RPMI7951 (cell line): Measurements from ENCODE around the gene TDP1. TPM values are rescaled to one million over a fixed set of nuclear protein-coding genes. Genes with fewer than 3 reads are reported as not detected.
A peak's percentile ranks its signal among the peaks of the same experiment; 100 is the strongest.

Source experiments
- DNase-seq: peaks from one replicate; pipeline ENCODE4 v3.0.0-alpha.2; 2012; ENCODE audit warnings: low read depth
- total RNA-seq: library from RNA; depleted of rRNA; stranded (reverse); fragments of >200 nt; shearing (Covaris generic); gene quantifications from 2 replicates; pipeline ENCODE4 v1.2.3, GENCODE V29; 2014; rRNA removed

Gene TDP1
- 41.2 and 48.7 TPM in 2 replicates for total RNA-seq

DNA sequence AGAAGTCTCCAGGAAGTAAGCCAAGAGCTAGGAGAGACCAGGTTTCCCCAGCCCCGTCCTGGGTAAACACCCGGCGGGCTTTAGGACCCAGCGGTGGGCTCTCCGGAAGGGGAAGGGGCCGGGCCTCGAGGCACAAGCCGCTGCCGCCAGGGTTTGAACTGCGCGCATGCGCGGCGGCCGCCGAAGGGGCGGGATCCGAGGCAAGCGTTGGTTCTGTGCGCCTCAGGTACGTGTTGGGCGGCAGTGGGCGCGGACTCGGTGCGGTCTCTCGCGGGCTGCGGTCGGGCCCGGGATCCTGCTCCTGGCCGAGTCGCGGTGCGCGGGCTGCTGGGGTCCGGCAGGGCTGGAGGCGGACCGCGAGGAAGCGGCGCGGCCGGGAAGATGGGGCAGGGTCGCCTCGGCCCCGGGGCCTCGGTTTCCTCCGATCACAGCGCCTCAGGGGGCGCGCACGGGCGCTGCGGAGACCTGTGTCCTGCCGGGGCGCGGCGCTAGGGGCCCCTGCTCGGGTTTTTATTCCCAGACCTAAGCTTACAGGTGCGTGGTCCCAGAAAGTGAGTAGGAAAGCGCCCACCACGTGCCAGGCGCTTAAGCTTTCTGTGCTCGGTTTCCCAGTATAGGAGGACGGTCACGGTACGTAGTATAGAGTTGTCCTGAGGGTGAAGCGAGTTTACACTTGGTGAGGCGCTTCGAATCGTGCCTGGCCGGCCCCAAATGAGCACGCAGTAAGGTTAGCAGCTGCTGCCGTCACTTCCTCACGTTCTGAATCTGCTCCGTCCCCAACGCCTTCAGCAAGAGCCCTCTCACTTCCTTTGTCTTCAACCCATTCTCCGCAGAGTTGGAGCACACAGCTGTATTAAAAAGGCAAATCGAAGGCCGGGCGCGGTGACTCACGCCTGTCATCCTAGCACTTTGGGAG, at the start of gene TDP1:
TSS of gene TDP1 (plus strand) at position 183 of the 916 bp plus-strand sequence. CDS start 7,188 bp downstream, outside the sequence.
- peak; percentile 93 for DNase-seq

DNA sequence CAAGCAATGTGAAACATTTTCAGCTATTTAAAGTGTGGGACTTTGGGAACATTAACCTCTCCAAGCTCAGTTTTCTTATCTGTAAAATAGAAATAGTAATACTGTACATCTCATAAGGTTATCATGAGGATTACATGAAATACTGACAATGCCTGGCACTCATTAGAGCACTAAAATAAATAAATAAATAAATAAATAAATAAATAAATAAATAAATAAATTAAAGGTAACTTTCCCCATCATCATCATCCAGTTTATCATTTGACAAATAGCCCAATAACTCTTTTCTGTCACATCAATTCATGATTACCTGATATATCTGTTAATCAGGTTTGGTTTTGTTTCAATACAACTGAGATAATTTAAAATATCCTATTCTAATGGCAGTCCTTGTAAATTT, 49.7 kb upstream of the TDP1 start:
- DNase-seq: no peak

DNA sequence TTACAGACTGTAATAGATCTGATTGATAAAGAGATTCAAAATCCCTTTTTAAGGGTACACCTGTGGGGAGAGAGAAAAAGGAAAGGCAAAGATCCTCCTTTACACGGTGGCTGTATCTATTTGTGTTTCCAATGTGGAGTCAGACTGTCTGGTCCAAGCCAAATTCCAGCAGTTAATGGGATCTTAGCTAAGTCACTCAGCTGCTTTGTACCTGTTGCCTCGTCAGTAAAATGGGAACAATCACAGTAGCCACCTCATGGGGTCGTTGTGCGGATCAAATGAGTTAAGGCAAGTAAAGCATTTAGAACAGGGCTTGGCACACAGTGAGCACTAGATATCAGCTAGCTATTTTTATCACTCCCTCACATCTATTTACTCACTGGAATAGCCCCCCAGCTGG, 48.1 kb upstream of the TDP1 start:
- no peak for DNase-seq

DNA sequence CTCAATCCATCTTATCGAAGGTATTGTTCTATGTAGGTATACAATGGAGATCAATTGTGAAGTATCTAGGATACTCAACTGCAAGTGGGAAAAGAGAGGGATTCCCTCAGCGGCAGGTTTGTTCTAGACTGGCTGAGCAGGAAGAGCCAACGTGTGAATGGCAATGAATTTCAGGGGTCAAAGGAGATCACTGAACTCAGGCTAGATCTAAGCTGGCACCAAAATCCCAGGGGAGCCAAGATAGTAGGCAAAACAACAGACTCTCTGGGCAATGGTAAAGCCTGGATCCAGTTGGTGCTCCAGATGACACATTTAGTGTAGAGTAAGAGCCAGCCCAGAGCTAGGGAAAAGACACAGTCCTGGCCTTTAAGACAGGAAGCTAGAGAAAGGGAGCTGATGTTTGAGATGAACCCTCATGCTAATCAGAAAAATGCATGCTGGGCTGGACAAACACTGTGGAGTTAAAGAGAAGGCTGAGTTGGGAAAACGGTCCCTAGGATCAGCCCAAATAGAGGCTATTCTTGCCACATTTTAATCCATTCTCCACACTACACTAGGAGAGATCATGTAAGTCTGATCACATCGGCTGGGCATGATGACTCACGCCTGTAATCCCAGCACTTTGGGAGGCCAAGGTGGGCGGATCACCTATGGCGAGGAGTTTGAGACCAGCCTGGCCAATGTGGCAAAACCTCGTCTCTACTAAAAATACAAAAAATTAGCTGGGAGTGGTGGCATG, 46.8 kb upstream of the TDP1 start:
- DNase-seq: peak; percentile 16

DNA sequence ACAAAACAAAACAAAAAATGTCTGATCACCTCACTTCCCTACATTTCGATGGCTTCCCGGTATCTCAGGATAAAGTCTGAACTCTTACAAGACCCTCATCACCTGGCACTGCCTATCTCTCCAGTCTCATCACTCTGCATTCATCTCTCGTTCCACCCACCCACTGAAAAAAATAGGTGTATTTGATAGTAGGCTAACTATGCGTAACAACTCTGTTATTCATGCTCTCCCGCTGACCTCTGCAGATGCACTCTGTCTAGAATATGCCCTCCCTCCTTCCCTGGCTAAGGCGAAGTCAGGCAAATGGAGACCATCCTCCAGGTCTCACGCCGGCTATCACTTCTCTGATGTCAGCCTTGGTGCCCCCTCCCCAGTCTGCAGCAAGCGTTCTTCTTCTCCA, 46.1 kb upstream of the TDP1 start:
- DNase-seq: no peak

DNA sequence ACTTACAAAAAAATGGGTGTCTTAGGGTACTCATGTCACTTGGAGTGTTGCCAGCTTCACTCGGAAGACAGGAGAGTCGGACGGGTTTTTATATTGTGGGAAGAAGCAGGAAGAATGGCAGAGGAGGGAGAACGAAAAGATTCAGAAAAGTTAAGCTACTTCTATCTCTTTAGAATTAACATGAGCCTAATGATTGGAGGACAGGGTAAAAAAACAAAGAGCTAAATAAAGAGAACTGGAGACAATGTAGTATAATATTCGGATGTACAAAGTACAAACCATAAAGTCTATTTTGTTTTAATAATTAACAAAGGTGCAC, 45.1 kb upstream of the TDP1 start:
- no peak for DNase-seq

DNA sequence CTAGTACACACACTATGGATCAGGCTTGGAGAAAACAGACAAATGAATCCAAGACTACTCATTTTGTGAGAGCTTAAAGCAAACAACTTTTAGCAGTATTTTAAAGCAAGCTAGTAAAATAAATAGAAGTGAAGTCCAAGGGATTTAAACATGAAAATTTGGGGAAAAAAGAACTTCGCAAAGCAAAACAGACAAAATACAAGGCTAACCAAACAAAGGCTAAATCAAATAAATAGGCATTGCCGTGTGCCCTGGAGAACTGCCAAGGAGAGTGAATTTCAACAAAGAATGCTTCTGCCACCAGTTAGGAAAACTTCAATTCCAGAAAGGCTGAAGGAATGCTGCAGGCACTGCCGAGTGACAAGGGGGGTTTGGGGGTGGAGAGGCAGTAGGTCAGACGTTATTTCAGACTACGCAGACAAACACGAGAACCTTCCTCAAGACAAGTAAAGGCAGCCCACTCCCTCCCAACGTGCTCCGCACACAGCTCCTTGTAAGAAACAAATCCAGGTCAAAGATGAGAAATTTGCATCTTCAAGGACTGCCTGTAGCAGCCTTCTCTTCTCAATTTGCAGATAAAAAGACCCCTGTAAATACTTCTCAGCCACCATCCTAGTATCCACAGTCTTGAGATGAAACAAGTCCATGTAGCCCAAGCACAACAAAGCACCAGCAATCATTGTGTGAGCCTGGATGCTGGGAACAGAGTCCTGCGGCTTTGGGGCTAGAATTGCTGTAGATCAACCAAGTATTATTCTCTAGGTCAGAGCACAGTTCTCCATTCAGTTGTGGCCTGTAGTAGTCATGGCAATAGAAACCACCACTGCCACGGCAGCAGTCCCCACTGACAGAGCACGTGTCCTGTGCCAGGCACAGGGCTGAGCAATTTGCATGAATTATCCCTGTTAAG, 44.5 kb upstream of the TDP1 start:
- peak; percentile 67 for DNase-seq

DNA sequence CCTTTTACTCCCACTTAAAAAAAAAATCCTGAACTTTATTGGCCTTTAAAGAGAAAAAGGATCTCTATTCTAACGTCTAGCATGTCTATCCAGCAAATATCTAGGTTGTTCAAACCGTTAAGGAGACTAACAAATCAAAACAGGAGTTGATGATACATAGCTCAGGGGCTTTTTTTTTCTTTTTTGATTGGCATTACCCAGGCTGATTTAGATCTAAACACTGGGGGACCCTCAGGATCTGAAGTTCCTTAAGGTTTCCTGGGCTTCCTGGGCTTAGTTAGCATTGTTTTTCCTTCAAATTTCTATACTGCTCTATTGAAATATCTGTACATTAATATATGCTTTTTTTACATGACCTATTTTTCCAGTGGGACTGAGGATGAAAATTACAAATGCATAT, 43.5 kb upstream of the TDP1 start:
- DNase-seq: no peak

DNA sequence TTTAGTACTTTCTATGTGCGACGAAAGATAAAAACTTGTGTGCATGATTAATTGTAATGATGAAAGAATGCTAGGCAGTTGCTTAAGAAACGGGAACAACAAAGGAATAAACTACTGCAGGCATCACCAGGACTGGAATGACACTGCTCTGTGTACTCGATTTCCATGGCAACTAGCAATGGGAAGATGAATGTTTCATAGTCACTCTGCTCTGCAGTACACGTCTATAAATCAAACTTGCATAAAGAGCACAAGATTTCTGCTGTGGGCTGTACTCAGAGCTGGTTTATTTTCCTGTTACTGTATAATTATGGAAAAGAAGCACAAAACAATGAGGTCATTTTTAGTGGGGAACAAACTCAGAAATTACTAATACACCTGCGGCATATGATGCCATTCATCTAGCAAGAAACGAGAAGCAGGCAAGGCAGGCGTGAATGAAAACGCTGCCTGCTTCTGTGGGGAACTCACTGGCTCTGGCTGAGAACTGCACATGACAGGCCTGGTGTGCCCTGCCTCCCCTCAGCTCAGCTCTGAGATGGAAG, 43.0 kb upstream of the TDP1 start:
- DNase-seq: peak; percentile 90

DNA sequence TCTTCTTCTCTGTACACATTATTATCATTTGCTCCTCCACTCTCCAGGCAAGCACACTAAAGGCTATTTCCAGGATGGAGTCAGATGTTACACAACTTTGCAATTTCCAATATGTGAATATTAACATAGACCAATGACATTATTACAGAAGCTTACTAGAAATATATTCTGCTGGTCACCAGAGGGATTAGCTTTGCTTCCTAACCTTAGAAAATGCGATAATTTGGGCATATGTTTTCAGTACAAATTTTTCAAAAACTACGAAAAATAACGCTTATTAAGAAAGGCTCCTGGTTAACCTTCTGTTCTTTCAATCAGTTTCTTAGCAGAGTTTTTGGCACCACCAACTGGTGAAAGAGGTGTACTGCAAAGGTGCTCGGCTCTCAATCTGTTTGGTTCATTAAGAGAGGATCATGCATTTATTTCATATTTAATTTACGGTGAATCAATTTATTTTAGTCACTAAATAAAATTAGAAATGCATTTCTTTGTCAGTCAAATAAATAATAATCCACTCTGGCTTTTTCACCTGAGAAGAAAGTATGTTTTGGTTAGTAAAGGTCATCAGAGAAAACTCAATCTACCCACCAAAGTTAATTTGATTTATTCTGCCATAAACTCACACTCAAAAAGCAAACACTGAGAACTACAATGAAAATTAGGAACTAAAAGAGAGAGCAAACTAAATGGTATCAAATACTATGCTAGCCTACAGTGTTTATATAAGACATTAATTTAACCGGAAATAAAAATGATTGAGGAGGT, 40.4 kb upstream of the TDP1 start:
- DNase-seq: peak; percentile 55

DNA sequence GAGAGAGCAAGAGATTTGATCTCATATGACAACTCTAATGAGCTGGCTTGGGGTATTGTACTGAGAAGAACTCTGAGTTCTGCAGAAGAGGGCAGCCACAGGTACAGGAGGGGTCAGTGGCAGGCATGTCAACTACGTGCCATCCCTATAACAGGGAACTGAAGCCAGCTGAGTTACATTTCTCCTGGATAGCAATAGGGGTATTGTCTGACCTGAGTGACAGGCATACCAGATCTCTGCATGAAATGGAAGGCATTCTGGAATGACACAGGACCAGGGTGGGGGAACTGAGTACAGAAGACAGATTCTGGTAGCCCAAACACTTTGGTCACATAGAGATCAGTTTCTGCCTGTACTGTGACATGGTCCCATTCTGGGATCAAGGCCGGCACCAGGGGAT, 37.0 kb upstream of the TDP1 start:
- DNase-seq: no peak

DNA sequence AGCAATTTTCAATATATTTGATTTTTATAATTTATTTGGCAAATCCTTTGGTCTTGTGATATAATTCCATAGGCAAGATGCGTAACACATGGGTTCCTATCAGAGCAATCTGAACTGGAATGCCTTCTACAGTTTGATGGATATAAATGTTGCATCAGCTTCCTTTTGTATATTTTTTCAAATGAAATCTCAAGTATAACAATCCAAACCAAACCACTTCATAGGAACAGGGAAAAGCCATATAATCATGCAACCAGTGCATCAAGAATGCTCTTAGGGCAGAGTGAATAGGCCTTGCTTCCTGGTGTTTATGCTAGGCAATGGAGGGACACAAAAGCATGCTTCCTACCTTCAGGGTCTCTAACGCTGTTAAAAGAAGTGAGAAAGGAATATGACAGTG, 35.7 kb upstream of the TDP1 start:
- no peak for DNase-seq

DNA sequence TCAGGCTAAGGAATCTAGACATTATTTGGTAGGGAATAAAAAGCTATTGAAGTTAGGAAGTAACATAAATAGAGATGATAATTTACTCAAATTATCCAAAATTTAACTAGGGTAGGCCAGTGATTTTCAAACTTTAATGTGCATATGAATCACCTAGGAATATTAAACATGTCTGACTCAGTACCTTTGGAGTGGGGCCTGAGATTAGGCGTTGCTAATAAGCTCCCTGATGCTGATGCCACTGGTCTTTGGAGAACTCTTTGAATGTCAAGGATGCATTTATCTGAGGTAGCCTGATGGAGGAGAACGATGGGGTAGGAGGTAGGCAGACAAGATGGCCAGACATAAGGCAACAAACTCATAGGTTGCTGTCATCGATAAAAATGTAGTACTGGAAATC, 34.4 kb upstream of the TDP1 start:
- DNase-seq: no peak

DNA sequence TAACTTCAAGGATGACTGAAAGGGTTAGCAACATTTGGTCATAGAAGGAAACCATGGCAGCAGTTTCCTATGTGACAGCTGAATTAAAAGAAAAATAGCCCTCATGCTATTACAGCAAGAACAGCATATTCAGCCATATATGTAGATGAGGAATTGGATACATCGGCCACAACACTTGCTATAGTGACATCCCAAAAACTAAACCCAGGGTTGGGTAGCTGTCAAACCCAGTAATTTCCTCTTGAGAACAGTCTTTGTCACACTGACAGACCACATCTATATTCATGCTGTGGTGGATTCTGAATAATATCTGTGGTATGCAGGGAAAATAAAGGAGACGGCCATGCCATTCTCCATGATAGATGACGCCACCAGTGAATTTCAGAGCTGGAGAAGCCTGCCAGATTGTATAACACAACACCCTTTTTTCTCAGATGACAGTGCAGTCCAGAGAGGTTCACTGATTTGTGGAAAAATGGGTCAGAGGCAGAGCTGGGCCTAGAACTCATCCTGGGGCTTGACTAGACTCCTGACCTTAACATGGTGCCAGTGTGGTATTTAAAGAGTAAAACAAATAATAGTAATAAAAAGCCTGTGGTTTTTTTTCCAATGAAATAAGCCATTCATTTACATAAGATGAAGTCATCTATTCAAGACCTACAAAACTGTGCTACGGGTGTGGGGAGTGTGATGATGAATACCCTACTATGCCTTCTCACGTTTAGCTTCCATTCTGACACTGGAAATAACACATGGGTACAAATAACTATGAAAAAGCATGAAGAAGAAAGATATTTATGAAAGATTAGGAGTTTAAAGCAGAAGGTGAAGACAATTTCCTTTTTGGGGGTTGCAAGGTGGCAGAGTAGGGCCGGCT, 33.5 kb upstream of the TDP1 start:
- peak; percentile 78 for DNase-seq

DNA sequence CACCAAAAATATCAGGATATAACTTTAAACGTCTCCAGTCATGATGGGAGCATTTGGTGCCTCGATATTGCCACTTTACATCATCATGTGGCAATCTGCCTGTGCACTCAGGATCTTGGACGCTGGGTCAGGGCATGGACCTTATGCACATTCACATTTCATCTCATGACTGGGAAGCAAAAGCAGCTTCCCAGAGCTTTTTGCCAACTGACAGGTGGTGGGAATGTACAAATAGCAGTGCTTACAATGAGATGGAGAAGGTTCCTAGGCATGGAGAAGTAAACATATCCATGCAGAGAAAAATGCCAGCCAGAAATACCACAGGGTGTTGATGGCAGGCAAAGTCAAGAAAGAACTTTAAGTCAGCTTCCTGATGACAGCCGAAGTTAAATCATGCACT, 31.5 kb upstream of the TDP1 start:
- no peak for DNase-seq

DNA sequence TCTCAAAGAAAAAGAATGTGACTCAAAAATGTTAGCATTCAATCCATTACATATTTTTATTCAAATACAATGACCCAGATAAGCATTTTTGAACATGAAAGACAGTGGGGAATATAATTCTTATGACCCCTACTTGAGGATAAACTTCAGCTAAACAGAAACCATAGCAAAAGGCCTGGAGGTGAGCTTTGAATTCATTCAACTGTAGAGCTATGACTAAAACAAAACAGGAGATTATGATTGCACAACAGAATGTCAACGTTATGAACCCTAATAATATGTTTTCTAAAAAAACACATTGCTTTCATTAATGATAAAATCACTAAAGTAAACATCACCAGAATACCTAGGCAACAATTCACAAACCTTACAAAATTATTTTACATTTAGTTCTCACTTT, 29.0 kb upstream of the TDP1 start:
- no peak for DNase-seq

DNA sequence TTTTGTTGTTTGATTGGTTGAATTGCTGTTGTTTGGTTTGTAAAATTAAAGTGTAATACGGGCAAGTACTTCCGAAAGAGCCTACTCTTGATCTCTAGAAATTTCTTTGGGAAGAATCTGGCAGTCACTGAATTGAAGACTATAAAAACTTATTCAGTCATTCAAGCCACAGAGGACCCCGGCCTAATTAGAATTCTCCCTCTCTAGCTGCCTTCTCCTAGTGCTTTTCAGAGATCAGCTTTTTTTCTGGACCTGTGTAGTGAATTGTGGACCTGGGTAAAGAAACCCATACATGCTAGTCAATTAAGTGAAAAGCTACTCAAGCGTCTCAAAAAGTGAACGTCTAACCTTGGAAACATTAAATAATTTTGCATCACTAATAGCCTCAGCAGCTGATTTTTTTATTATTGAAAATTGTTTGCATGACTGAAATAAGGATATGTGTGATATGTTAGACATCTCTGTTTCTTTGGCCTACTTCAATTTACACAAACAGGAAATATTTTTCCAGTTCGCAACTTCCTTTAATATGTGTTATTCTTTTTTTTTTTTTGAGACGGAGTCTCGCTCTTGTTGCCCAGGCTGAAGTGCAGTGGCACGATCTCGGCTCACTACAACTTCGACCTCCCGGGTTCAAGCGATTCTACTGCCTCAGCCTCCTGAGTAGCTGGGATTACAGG, 28.4 kb upstream of the TDP1 start:
- DNase-seq: no peak

DNA sequence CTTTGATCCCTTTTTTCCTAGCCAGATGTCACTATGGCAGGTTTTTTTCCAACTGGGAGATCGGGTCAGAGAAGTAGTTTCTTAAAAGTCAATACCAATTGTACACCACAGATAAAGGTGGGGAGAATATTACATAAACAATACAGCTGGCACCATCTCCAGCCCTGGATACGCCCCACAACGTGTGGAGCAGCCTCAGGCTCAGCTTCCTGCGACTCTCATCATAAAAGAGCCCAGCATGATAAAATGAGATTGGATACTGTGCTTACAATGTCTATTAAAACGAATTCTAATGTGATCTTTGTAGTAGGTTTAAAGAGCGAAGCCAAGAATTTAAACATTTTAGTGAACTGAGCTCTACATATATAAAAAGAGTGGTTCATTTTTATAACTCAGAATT, 22.7 kb upstream of the TDP1 start:
- DNase-seq: no peak

DNA sequence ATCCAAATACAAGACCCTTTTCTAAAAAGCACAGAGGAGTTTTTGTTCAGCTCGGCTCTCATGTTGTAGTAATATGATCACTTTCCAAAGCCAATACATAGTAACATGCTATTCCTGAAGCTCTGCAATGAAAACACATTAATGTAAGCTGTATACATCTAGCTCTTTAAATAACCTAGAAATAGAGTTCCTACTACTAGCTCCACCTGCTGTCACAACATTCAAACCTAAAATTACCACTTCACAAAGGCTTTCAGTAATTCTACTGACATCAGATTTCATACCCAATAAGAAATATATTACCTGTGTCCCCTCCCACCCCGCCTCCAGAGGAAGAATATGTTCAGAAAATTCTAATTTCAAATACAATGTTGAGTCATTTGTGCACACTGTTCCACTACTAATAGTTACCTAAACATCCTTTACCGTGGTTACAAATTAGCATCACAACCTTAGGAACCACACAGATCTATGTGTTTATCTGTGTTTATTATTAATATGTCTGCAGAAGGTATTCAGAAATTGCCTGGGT, 19.0 kb upstream of the TDP1 start:
- no peak for DNase-seq
